IMR-90 (cell line): ENCODE results near the gene SRP54. TPM values are rescaled to one million over a fixed set of nuclear protein-coding genes. Genes with fewer than 3 reads are reported as not detected.

Experiments used
- ATAC-seq: fragments of 200-7000 bp; cut with Tn5 transposase; 2 replicates; pipeline ENCODE4 v1.9.1; 2020; ENCODE audit warnings: low read depth, mild to moderate bottlenecking, moderate library complexity
- BruUV-seq: library from RNA; stranded (reverse); fragments of 400-500 nt; replicated peaks from 2 replicates; lab custom pipeline; 2021; lab: Mats Ljungman, UMichigan
- CTCF ChIA-PET: fragments of 300-600 bp; formaldehyde crosslinking; extraction: SDS; loops from one replicate; lab custom pipeline; 2021; ENCODE audit warnings: antibody characterized with exemption; lab: Yijun Ruan, JAX
- POLR2A ChIA-PET: fragments of 300-600 bp; sonication (Branson Sonifier 250); formaldehyde crosslinking; loops from one replicate; lab custom pipeline; 2022; ENCODE audit warnings: antibody characterized with exemption; ENCODE audit not compliant: unreplicated experiment; lab: Charles Lee
- DNase-seq: peaks from one replicate; pipeline ENCODE4 v3.0.0; 2013
- H2AFZ ChIP-seq: replicated peaks from 2 replicates; pipeline ENCODE3; 2013; ENCODE audit warnings: low read length, mild to moderate bottlenecking; ENCODE audit not compliant: poor library complexity
- H2AK5ac ChIP-seq: 2 replicates; pipeline ENCODE4 v1.6.1; 2013; ENCODE audit warnings: low read depth, low read length, inconsistent platforms
- H2AK9ac ChIP-seq: replicated peaks from 2 replicates; pipeline ENCODE3; 2013; ENCODE audit warnings: mild to moderate bottlenecking, low read depth, low read length, moderate library complexity; ENCODE audit not compliant: poor library complexity
- H2BK120ac ChIP-seq: 2 replicates; pipeline ENCODE4 v1.6.1; 2013; ENCODE audit warnings: low read depth, low read length, inconsistent platforms
- H2BK15ac ChIP-seq: 3 replicates; pipeline ENCODE4 v1.6.1; 2013; ENCODE audit warnings: low read depth, low read length, inconsistent platforms
- H2BK20ac ChIP-seq: 2 replicates; pipeline ENCODE4 v1.6.1; 2013; ENCODE audit warnings: low read depth, mild to moderate bottlenecking, inconsistent platforms, low read length, moderate library complexity
- H2BK5ac ChIP-seq: 2 replicates; pipeline ENCODE4 v1.6.1; 2013; ENCODE audit warnings: mild to moderate bottlenecking, low read depth, low read length, inconsistent platforms; ENCODE audit not compliant: poor library complexity, severe bottlenecking
- H3K14ac ChIP-seq: replicated peaks from 2 replicates; pipeline ENCODE4 v1.6.1; 2013; ENCODE audit warnings: low read depth, low read length, inconsistent platforms
- H3K18ac ChIP-seq: 2 replicates; pipeline ENCODE4 v1.6.1; 2013; ENCODE audit warnings: low read depth, low read length, control low read depth
- H3K23ac ChIP-seq: 2 replicates; pipeline ENCODE4 v1.6.1; 2013; ENCODE audit warnings: low read depth, low read length, inconsistent platforms
- H3K27ac ChIP-seq: 2 replicates; pipeline ENCODE4 v1.5.1; 2013; ENCODE audit warnings: mild to moderate bottlenecking, control low read depth, low read length; ENCODE audit not compliant: insufficient read depth
- H3K27me3 ChIP-seq: 2 replicates; pipeline ENCODE4 v1.6.1; 2013; ENCODE audit warnings: low read length; ENCODE audit not compliant: control insufficient read depth, insufficient read depth
- H3K36me3 ChIP-seq: 2 replicates; pipeline ENCODE4 v1.6.1; 2013; ENCODE audit warnings: low read length, mixed read lengths; ENCODE audit not compliant: control insufficient read depth, insufficient read depth
- H3K4ac ChIP-seq: 2 replicates; pipeline ENCODE4 v1.6.1; 2013; ENCODE audit warnings: low read depth, low read length, inconsistent platforms
- H3K4me1 ChIP-seq: 2 replicates; pipeline ENCODE4 v1.6.1; 2013; ENCODE audit warnings: low read length, mixed read lengths; ENCODE audit not compliant: control insufficient read depth, insufficient read depth
- H3K4me2 ChIP-seq: 2 replicates; pipeline ENCODE4 v1.6.1; 2013; ENCODE audit warnings: low read depth, mild to moderate bottlenecking, control low read depth, low read length, moderate library complexity
- H3K4me3 ChIP-seq: 2 replicates; pipeline ENCODE4 v1.5.1; 2013; ENCODE audit warnings: low read depth, mild to moderate bottlenecking, control low read depth, low read length, moderate library complexity; ENCODE audit not compliant: insufficient read depth
- H3K56ac ChIP-seq: 2 replicates; pipeline ENCODE4 v1.6.1; 2013; ENCODE audit warnings: low read length, inconsistent platforms; ENCODE audit not compliant: insufficient read depth; ENCODE audit errors: extremely low read depth
- H3K79me1 ChIP-seq, 2 experiments: 2 replicates each; pipeline ENCODE4 v1.6.1; 2013; ENCODE audit warnings: low read length in 2 of 2, inconsistent platforms in 1 of 2, low read depth in 1 of 2
- H3K9ac ChIP-seq: 2 replicates; pipeline ENCODE4 v1.6.1; 2013; ENCODE audit warnings: low read depth, low read length, control low read depth
- H3K9me1 ChIP-seq: 2 replicates; pipeline ENCODE4 v1.6.1; 2013; ENCODE audit warnings: low read length, inconsistent platforms; ENCODE audit not compliant: insufficient read depth
- H3K9me3 ChIP-seq: 2 replicates; pipeline ENCODE4 v1.6.1; 2013; ENCODE audit warnings: low read length; ENCODE audit not compliant: control insufficient read depth, insufficient read depth
- H4K20me1 ChIP-seq: 2 replicates; pipeline ENCODE4 v1.6.1; 2013; ENCODE audit warnings: low read length, inconsistent platforms; ENCODE audit not compliant: insufficient read depth
- H4K5ac ChIP-seq: 2 replicates; pipeline ENCODE4 v1.6.1; 2013; ENCODE audit warnings: mild to moderate bottlenecking, low read depth, low read length, control low read depth
- H4K8ac ChIP-seq, 2 experiments: 2 replicates each; pipeline ENCODE4 v1.6.1; 2013; ENCODE audit warnings: low read depth in 2 of 2, low read length in 2 of 2, control low read depth in 1 of 2, inconsistent platforms in 1 of 2
- H4K91ac ChIP-seq: 2 replicates; pipeline ENCODE4 v1.6.1; 2013; ENCODE audit warnings: low read depth, low read length, inconsistent platforms; ENCODE audit not compliant: insufficient read depth
- FOS ChIP-seq: fragments of 150-350 bp; IDR thresholded peaks from 2 replicates; pipeline ENCODE4 v1.6.1; 2016; ENCODE audit warnings: low read depth, low read length
- RCOR1 ChIP-seq: IDR thresholded peaks from 2 replicates; pipeline ENCODE4 v1.6.1; 2012; ENCODE audit warnings: mild to moderate bottlenecking, low read length, improper control_type of control experiment; ENCODE audit not compliant: insufficient replicate concordance
- WGBS, 2 experiments: methylation state at CpG; one replicate each; pipeline versions ENCODE4 v1.1.5 to v1.1.7; 2013; ENCODE audit warnings: missing lambda C conversion rate in 2 of 2; ENCODE audit not compliant: insufficient read length in 1 of 2; ENCODE audit errors: extremely low coverage in 2 of 2; 5-methylcytosine and 5-hydroxymethylcytosine counted together
- dilution Hi-C: fragments of 300-500 bp; cut with HindIII; formaldehyde crosslinking; loops from one replicate; pipeline ENCODE4 v1.14.3; 2018; ENCODE audit warnings: low sequenced_read_pairs; ENCODE audit not compliant: unreplicated experiment
- in situ Hi-C: fragments of 300-500 bp; cut with MboI; formaldehyde crosslinking; loops from 3 replicates; pipeline ENCODE4 v1.14.3; 2019; ENCODE audit warnings: low sequenced_read_pairs, inconsistent platforms, mixed read lengths
- intact Hi-C: fragments of 100-400 bp; cut with micrococcal nuclease; formaldehyde crosslinking; loops from 2 replicates; pipeline ENCODE4 v1.10.0; 2022
- polyA plus RNA-seq, 3 experiments: library from polyadenylated mRNA; depleted of rRNA; stranded (reverse); fragments of >200 nt; gene quantifications; 2 replicates each; pipeline ENCODE4 v1.2.3, GENCODE V29; 2012; ENCODE audit warnings: low replicate concordance in 1 of 3
- total RNA-seq: library from RNA; depleted of rRNA; stranded (reverse); fragments of >200 nt; gene quantifications from 2 replicates; pipeline ENCODE4 v1.2.3, GENCODE V29; 2012

SRP54 gene
- total and polyA plus RNA-seq, 2 of the 4 experiments (the other 2 are of a cell fraction): 56.2 to 63.3 TPM

DNA sequence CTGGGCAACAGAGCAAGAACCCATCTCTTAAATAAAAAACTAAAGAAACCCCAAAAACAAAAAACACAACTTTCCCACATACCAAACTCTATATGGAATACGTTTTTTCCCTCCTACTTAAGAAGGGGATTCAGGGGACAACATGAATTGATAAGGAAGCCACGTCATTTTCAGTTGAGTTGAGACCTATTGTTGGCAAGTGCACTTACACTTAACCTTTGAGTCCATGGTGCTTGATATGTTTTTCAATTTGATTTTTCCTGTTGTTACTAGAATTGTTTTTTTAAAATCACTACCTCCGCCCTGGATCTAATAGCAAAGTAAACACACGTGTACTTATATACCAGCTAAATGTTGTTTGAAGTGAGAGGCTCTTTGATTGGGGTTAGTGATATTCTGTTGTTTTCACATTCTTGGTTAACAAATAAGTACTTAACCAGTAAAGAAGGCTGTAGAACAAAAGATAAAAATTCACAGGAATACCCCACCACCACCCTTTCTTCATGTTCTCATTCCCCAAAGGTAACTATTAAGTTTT, 65.3 kb downstream of the SRP54 start:
- no peak overlapping the region for H3K18ac ChIP-seq
- no peak overlapping the region for H3K4me3 ChIP-seq
- H3K4ac ChIP-seq: no peak overlapping the region
- no peak overlapping the region for H4K8ac ChIP-seq
- intact Hi-C loops: loop anchor here (10.0 kb wide), 1 partner anchor 367 kb away; no protein-coding TSS in a partner anchor
- BruUV-seq: TSS peak; percentile 35
- ChIA-PET POLR2A (no interaction called here), CTCF (no interaction called here)
- H3K4me2 ChIP-seq: no peak overlapping the region
- no peak overlapping the region for H3K56ac ChIP-seq
- H3K9ac ChIP-seq: no peak overlapping the region
- peaks cover 2% of the 10 kb centered on the region; the same call in 1 of the 2 replicates for H3K4me1 ChIP-seq
- peaks cover 12 to 60% of the 10 kb centered on the region in 2 experiments for H3K79me1 ChIP-seq
- TF ChIP-seq FOS: no peak
- no peak for TF ChIP-seq RCOR1
- H3K23ac ChIP-seq: peak overlapping the region; percentile 79; the same call in 1 of the 2 replicates
- dilution Hi-C loops: no loop called here
- no peak overlapping the region for H4K5ac ChIP-seq
- H3K9me3 ChIP-seq: no peaks in the 10 kb centered on the region
- no peak overlapping the region for H3K27ac ChIP-seq
- no peak overlapping the region for H2BK15ac ChIP-seq
- H2BK5ac ChIP-seq: no peak overlapping the region
- no peaks in the 10 kb centered on the region for H3K27me3 ChIP-seq
- in situ Hi-C loops: no loop called here
- ATAC-seq (no peak), DNase-seq (no peak)
- no peak overlapping the region for H2AK5ac ChIP-seq
- WGBS, 2 experiments: 100% methylated on average over 1 of the region's 4 CpGs; no CpG with 5 or more reads in 1 of the 2 experiments
- H3K36me3 ChIP-seq: peaks cover 6% of the 10 kb centered on the region
- H3K9me1 ChIP-seq: peaks cover 4% of the 10 kb centered on the region; the same call in 1 of the 2 replicates
- no peak overlapping the region for H4K91ac ChIP-seq
- no peaks in the 10 kb centered on the region for H4K20me1 ChIP-seq
- no peak overlapping the region for H2BK20ac ChIP-seq
- no peak overlapping the region for H2AFZ ChIP-seq
- no peak overlapping the region for H3K14ac ChIP-seq
- no peak overlapping the region for H2AK9ac ChIP-seq
- no peak overlapping the region for H2BK120ac ChIP-seq
